H9 (cell line): ENCODE data around the gene C2orf42. TPM values are rescaled to one million over a fixed set of nuclear protein-coding genes. Genes with fewer than 3 reads are reported as not detected.
A peak's percentile ranks its signal among the peaks of the same experiment; 100 is the strongest.
"Not testable (repeated sequence)": the region's sequence is repeated elsewhere in the genome, so short reads cannot be mapped to it uniquely, and the experiment has no call there.

ENCODE experiments used
- DNase-seq: peaks from one replicate; pipeline ENCODE4 v3.0.0-alpha.2; 2017
- H2AFZ ChIP-seq: one replicate; pipeline ENCODE4 v1.6.1; 2013; ENCODE audit warnings: mild to moderate bottlenecking, low read length, control low read depth, moderate library complexity
- H2AK5ac ChIP-seq: 2 replicates; pipeline ENCODE4 v1.6.1; 2013; ENCODE audit warnings: low read length, control low read depth, mixed read lengths; ENCODE audit not compliant: insufficient read length
- H2BK120ac ChIP-seq: one replicate; pipeline ENCODE4 v1.6.1; 2013; ENCODE audit warnings: low read depth, mild to moderate bottlenecking, low read length, control low read depth, inconsistent platforms; ENCODE audit not compliant: poor library complexity, severe bottlenecking
- H2BK12ac ChIP-seq: 2 replicates; pipeline ENCODE4 v1.6.1; 2013; ENCODE audit warnings: low read length, control low read depth, mixed read lengths, low read depth; ENCODE audit not compliant: insufficient read length
- H2BK15ac ChIP-seq: 2 replicates; pipeline ENCODE4 v1.6.1; 2013; ENCODE audit warnings: low read depth, low read length, control low read depth
- H2BK20ac ChIP-seq: one replicate; pipeline ENCODE4 v1.6.1; 2013; ENCODE audit warnings: low read depth, mild to moderate bottlenecking, low read length, control low read depth, inconsistent platforms; ENCODE audit not compliant: poor library complexity, severe bottlenecking
- H2BK5ac ChIP-seq: 2 replicates; pipeline ENCODE4 v1.6.1; 2013; ENCODE audit warnings: low read length, control low read depth, mixed read lengths; ENCODE audit not compliant: insufficient read length
- H3K14ac ChIP-seq: 2 replicates; pipeline ENCODE4 v1.6.1; 2013; ENCODE audit warnings: low read length, control low read depth; ENCODE audit not compliant: insufficient read depth
- H3K18ac ChIP-seq: 2 replicates; pipeline ENCODE4 v1.6.1; 2013; ENCODE audit warnings: low read depth, mild to moderate bottlenecking, mixed read lengths, low read length, control low read depth; ENCODE audit not compliant: insufficient read length
- H3K23ac ChIP-seq: 2 replicates; pipeline ENCODE4 v1.6.1; 2013; ENCODE audit warnings: low read length, control low read depth, mixed read lengths, low read depth; ENCODE audit not compliant: insufficient read length
- H3K23me2 ChIP-seq: 2 replicates; pipeline ENCODE4 v1.6.1; 2013; ENCODE audit warnings: low read depth, mild to moderate bottlenecking, mixed read lengths, low read length, control low read depth; ENCODE audit not compliant: insufficient read length, poor library complexity, severe bottlenecking
- H3K27ac ChIP-seq: 2 replicates; pipeline ENCODE4 v1.5.1; 2013; ENCODE audit warnings: low read length, control low read depth, mixed read lengths, low read depth; ENCODE audit not compliant: insufficient read length
- H3K27me3 ChIP-seq: 2 replicates; pipeline ENCODE4 v1.6.1; 2013; ENCODE audit warnings: low read length, control low read depth, inconsistent platforms; ENCODE audit not compliant: insufficient read depth
- H3K4ac ChIP-seq: 2 replicates; pipeline ENCODE4 v1.6.1; 2013; ENCODE audit warnings: low read depth, mild to moderate bottlenecking, control low read depth, inconsistent platforms, low read length, moderate library complexity
- H3K4me1 ChIP-seq: 2 replicates; pipeline ENCODE4 v1.6.1; 2013; ENCODE audit warnings: low read length, control low read depth, inconsistent platforms; ENCODE audit not compliant: insufficient read depth
- H3K4me2 ChIP-seq: 2 replicates; pipeline ENCODE4 v1.6.1; 2013; ENCODE audit warnings: low read length, control low read depth, mixed read lengths; ENCODE audit not compliant: insufficient read length, insufficient read depth
- H3K56ac ChIP-seq: 2 replicates; pipeline ENCODE4 v1.6.1; 2013; ENCODE audit warnings: low read depth, mild to moderate bottlenecking, mixed read lengths, low read length, control low read depth; ENCODE audit not compliant: insufficient read length
- H3K79me1 ChIP-seq: 2 replicates; pipeline ENCODE4 v1.6.1; 2013; ENCODE audit warnings: low read depth, mild to moderate bottlenecking, moderate library complexity, low read length, control low read depth, inconsistent platforms; ENCODE audit not compliant: insufficient read depth, poor library complexity, severe bottlenecking
- H3K79me2 ChIP-seq: 2 replicates; pipeline ENCODE4 v1.6.1; 2013; ENCODE audit warnings: low read length, control low read depth, inconsistent platforms; ENCODE audit not compliant: insufficient read depth
- H3K9ac ChIP-seq: 2 replicates; pipeline ENCODE4 v1.6.1; 2013; ENCODE audit warnings: low read length, control low read depth, mixed read lengths; ENCODE audit not compliant: insufficient read length; ENCODE audit errors: extremely low read depth
- H3K9me3 ChIP-seq: one replicate; pipeline ENCODE4 v1.6.1; 2013; ENCODE audit warnings: low read depth, low read length, inconsistent platforms; ENCODE audit not compliant: control insufficient read depth
- H3T11ph ChIP-seq: one replicate; pipeline ENCODE4 v1.6.1; 2013; ENCODE audit warnings: mild to moderate bottlenecking, low read length, control low read depth, inconsistent platforms
- H4K20me1 ChIP-seq: one replicate; pipeline ENCODE4 v1.6.1; 2013; ENCODE audit not compliant: control insufficient read depth, insufficient read length, insufficient read depth
- H4K5ac ChIP-seq: 2 replicates; pipeline ENCODE4 v1.6.1; 2013; ENCODE audit warnings: low read depth, mild to moderate bottlenecking, mixed read lengths, low read length, control low read depth; ENCODE audit not compliant: insufficient read length
- H4K8ac ChIP-seq: replicated peaks from 2 replicates; pipeline ENCODE4 v1.6.1; 2013; ENCODE audit warnings: low read length, control low read depth, mixed read lengths, low read depth; ENCODE audit not compliant: insufficient read length
- H4K91ac ChIP-seq: 2 replicates; pipeline ENCODE4 v1.6.1; 2013; ENCODE audit warnings: low read depth, mild to moderate bottlenecking, moderate library complexity, mixed read lengths, low read length, control low read depth; ENCODE audit not compliant: insufficient read length
- H3K27ac Mint-ChIP-seq, 3 experiments: 2 replicates in 2 of 3; 3 replicates in 1 of 3; pipeline ENCODE4 v1.8.0; 2020 to 2021; ENCODE audit warnings: mixed read lengths in 3 of 3, mild to moderate bottlenecking in 1 of 3, moderate library complexity in 1 of 3
- H3K27me3 Mint-ChIP-seq: 2 replicates; pipeline ENCODE4 v1.8.0; 2021; ENCODE audit warnings: low read depth, mild to moderate bottlenecking, moderate library complexity, mixed read lengths
- H3K36me3 Mint-ChIP-seq, 3 experiments: 2 replicates in 2 of 3; 3 replicates in 1 of 3; pipeline ENCODE4 v1.8.0; 2020 to 2021; ENCODE audit warnings: low read depth in 3 of 3, mixed read lengths in 3 of 3; ENCODE audit not compliant: insufficient read depth in 1 of 3
- H3K4me1 Mint-ChIP-seq, 2 experiments: 2 replicates each; pipeline ENCODE4 v1.8.0; 2020; ENCODE audit warnings: mixed read lengths in 2 of 2
- H3K4me3 Mint-ChIP-seq, 2 experiments: 2 replicates in 1 of 2; 3 replicates in 1 of 2; pipeline ENCODE4 v1.8.0; 2020 to 2021; ENCODE audit warnings: mild to moderate bottlenecking in 2 of 2, mixed read lengths in 2 of 2, moderate library complexity in 1 of 2
- H3K9me3 Mint-ChIP-seq, 2 experiments: 2 replicates in 1 of 2; 3 replicates in 1 of 2; pipeline ENCODE4 v1.8.0; 2020; ENCODE audit warnings: mild to moderate bottlenecking in 2 of 2, mixed read lengths in 2 of 2, moderate library complexity in 1 of 2
- WGBS: extraction: QIAGEN DNeasy Blood & Tissue Kit; methylation state at CpG from one replicate; pipeline ENCODE4 v1.1.7; 2013; ENCODE audit warnings: missing lambda C conversion rate, low lambda C conversion rate, mixed read lengths; ENCODE audit not compliant: insufficient read length; ENCODE audit errors: extremely low coverage; 5-methylcytosine and 5-hydroxymethylcytosine counted together
- total RNA-seq: library from RNA; stranded (reverse); gene quantifications from 2 replicates; pipeline ENCODE4 v1.2.1, GENCODE V29; 2021

C2orf42 gene
- total RNA-seq, 1 experiment from 2014 or later: 19.0 TPM

GRCh38 chr2:70148211-70148760 lies 42.5 kb downstream of the C2orf42 start:
- H3K27me3 ChIP-seq, H3K4me1 ChIP-seq, H3K27ac ChIP-seq, H3K4ac ChIP-seq, H3K9me3 ChIP-seq, H3K9ac ChIP-seq, H3K14ac ChIP-seq, H4K8ac ChIP-seq, DNase-seq, H3K4me2 ChIP-seq, H2BK5ac ChIP-seq, H3K23me2 ChIP-seq, H4K5ac ChIP-seq, H3K79me1 ChIP-seq, H2BK20ac ChIP-seq, H2AFZ ChIP-seq, H3K56ac ChIP-seq, H3K27me3 Mint-ChIP-seq, H4K91ac ChIP-seq, H3K18ac ChIP-seq, H2AK5ac ChIP-seq, H3K4me3 Mint-ChIP-seq, H3K79me2 ChIP-seq, H2BK120ac ChIP-seq, H3T11ph ChIP-seq, H3K9me3 Mint-ChIP-seq, H2BK15ac ChIP-seq, H4K20me1 ChIP-seq, H3K23ac ChIP-seq, H2BK12ac ChIP-seq: not testable (repeated sequence)
- Mint-ChIP-seq H3K4me1 (peaks cover 8 to 14% of the 10 kb centered on the region in 2 experiments), H3K27ac (peak overlapping the region in 1 of 3 experiments; percentile 40; a peak in 2 of 7 replicates), H3K36me3 (peaks cover 18 to 34% (median 27%) of the 10 kb centered on the region in 3 experiments)
- WGBS: no CpG with 5 or more reads among the region's 25 CpGs
